A673 (cell line): ENCODE results near the gene KMO. TPM values are rescaled to one million over a fixed set of nuclear protein-coding genes. Genes with fewer than 3 reads are reported as not detected.

Experiments used
- BruUV-seq: library from RNA; stranded (reverse); fragments of 400-500 nt; replicated peaks from 2 replicates; lab custom pipeline; 2021; lab: Mats Ljungman, UMichigan
- CTCF ChIA-PET: fragments of 300-600 bp; sonication (Branson Sonifier 250); formaldehyde crosslinking; loops from one replicate; lab custom pipeline; 2022; ENCODE audit warnings: antibody characterized with exemption; lab: Charles Lee
- POLR2A ChIA-PET: fragments of 300-600 bp; sonication (Branson Sonifier 250); formaldehyde crosslinking; loops from one replicate; lab custom pipeline; 2022; ENCODE audit warnings: antibody characterized with exemption; ENCODE audit not compliant: low non-redundant PET; lab: Charles Lee
- DNase-seq: peaks from one replicate; pipeline ENCODE4 v3.0.0-alpha.2; 2015; ENCODE audit warnings: low spot score
- H3K27ac ChIP-seq: fragments of 200-600 bp; sonication (generic); 2 replicates; pipeline ENCODE4 v1.5.1; 2016; ENCODE audit warnings: mixed run types, low read depth, mild to moderate bottlenecking, mixed read lengths, antibody characterized with exemption, low read length; ENCODE audit not compliant: poor library complexity, severe bottlenecking
- H3K27me3 ChIP-seq: fragments of 200-600 bp; sonication (generic); replicated peaks from 2 replicates; pipeline ENCODE4 v1.6.1; 2017; ENCODE audit warnings: mixed run types, low read depth, mild to moderate bottlenecking, mixed read lengths, antibody characterized with exemption, low read length; ENCODE audit not compliant: insufficient read depth, poor library complexity
- H3K36me3 ChIP-seq: fragments of 200-600 bp; sonication (generic); 2 replicates; pipeline ENCODE4 v1.6.1; 2016; ENCODE audit warnings: mixed run types, mild to moderate bottlenecking, mixed read lengths, antibody characterized with exemption, low read length; ENCODE audit not compliant: insufficient read depth, poor library complexity, severe bottlenecking
- H3K4me1 ChIP-seq: fragments of 200-600 bp; sonication (generic); 2 replicates; pipeline ENCODE4 v1.6.1; 2017; ENCODE audit warnings: mixed run types, mild to moderate bottlenecking, mixed read lengths, antibody characterized with exemption, low read length; ENCODE audit not compliant: insufficient read depth, poor library complexity, severe bottlenecking
- H3K4me3 ChIP-seq: fragments of 200-600 bp; sonication (generic); 2 replicates; pipeline ENCODE4 v1.5.1; 2016; ENCODE audit warnings: low read depth, mixed run types, mild to moderate bottlenecking, mixed read lengths, low read length; ENCODE audit not compliant: poor library complexity, severe bottlenecking
- H3K9me3 ChIP-seq: fragments of 200-600 bp; sonication (generic); 2 replicates; pipeline ENCODE4 v1.6.1; 2016; ENCODE audit warnings: mixed run types, low read depth, mild to moderate bottlenecking, mixed read lengths, antibody characterized with exemption, low read length; ENCODE audit not compliant: poor library complexity, severe bottlenecking
- EZH2 ChIP-seq: fragments of 200-600 bp; sonication (generic); IDR thresholded peaks from 2 replicates; pipeline ENCODE4 v1.6.1; 2017; ENCODE audit warnings: borderline replicate concordance, low read depth, mild to moderate bottlenecking, mixed read lengths, antibody characterized with exemption, low read length; ENCODE audit not compliant: poor library complexity, severe bottlenecking
- intact Hi-C: fragments of 100-400 bp; cut with micrococcal nuclease; formaldehyde crosslinking; loops from one replicate; pipeline ENCODE4 v1.10.0; 2022; ENCODE audit not compliant: unreplicated experiment
- total RNA-seq: library from RNA; stranded (reverse); gene quantifications from 2 replicates; pipeline ENCODE4 v1.2.3, GENCODE V29; 2021
- TF ChIP-seq, protein P1 (sequence below): fragments of 300-800, 200-600 bp; sonication (generic); conservative IDR thresholded peaks from 2 replicates; pipeline ENCODE4 v1.5.1; 2017; ENCODE audit warnings: low read depth, mild to moderate bottlenecking, antibody characterized with exemption, low read length, moderate library complexity, mixed read lengths

Gene KMO
- total RNA-seq, 1 experiment from 2014 or later = 11.8 TPM

DNA sequence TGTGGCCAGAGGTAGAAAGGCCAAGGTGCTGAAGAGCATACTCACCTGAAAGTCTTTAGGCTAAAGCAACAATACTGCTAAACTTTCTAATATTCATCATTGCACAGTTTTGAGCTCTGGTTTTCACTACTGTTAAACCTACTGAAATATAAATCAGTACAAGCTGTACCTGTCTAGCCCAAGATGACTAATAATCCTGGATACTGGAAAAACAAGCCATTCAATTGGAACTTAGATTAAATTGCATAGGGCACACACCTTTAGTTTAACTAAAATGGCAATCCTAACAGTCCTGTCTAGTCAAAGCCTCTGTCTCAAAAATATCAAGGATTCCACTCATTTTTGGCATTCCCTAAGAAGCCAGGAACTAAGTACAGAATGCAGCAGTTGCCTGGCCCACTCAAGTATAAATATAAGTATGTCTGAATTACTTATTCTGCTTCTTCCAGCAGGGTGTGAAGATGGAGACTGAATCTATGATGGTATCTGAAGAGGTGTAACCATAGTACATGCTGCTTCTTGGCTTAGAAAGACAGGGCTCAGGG lies 104.9 kb downstream of the KMO start:
- H3K27ac ChIP-seq = no peak overlapping the region
- no TSS peak for BruUV-seq
- no peak for DNase-seq
- TF ChIP-seq, protein P1, sequence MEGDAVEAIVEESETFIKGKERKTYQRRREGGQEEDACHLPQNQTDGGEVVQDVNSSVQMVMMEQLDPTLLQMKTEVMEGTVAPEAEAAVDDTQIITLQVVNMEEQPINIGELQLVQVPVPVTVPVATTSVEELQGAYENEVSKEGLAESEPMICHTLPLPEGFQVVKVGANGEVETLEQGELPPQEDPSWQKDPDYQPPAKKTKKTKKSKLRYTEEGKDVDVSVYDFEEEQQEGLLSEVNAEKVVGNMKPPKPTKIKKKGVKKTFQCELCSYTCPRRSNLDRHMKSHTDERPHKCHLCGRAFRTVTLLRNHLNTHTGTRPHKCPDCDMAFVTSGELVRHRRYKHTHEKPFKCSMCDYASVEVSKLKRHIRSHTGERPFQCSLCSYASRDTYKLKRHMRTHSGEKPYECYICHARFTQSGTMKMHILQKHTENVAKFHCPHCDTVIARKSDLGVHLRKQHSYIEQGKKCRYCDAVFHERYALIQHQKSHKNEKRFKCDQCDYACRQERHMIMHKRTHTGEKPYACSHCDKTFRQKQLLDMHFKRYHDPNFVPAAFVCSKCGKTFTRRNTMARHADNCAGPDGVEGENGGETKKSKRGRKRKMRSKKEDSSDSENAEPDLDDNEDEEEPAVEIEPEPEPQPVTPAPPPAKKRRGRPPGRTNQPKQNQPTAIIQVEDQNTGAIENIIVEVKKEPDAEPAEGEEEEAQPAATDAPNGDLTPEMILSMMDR = no peak
- no peak for TF ChIP-seq EZH2
- ChIA-PET POLR2A (no interaction called here), CTCF (no interaction called here)
- H3K4me3 ChIP-seq = peak overlapping the region; percentile 70
- H3K36me3 ChIP-seq = no peaks in the 10 kb centered on the region
- H3K9me3 ChIP-seq = no peaks in the 10 kb centered on the region
- no peaks in the 10 kb centered on the region for H3K27me3 ChIP-seq
- intact Hi-C loops = no loop called here
- H3K4me1 ChIP-seq = no peaks in the 10 kb centered on the region

DNA sequence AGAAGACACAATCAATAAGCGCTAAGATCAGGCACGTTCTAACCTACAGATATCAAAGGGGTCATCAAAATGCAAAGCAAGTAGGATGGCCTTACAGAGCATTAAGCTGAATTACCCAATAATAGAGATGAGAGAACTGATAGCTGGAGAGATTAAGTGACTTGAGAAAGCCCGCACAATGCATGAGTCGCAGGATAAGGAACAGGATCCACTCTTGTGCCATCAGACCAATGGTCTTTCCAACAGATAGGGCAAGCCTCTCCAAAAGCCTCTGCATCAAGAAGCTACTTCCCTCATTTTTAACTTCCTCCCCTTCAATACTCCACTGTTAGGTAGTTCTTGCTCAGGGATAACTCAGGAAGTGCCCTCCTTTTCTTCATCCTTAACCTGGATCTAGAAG lies 105.4 kb downstream of the KMO start:
- no peaks in the 10 kb centered on the region for H3K27me3 ChIP-seq
- H3K4me1 ChIP-seq = no peaks in the 10 kb centered on the region
- intact Hi-C loops = no loop called here
- DNase-seq = peak; percentile 2
- peak overlapping the region; percentile 70 for H3K4me3 ChIP-seq
- H3K36me3 ChIP-seq = no peaks in the 10 kb centered on the region
- no peaks in the 10 kb centered on the region for H3K9me3 ChIP-seq
- no peak overlapping the region for H3K27ac ChIP-seq
- BruUV-seq = no TSS peak
- ChIA-PET POLR2A (no interaction called here), CTCF (no interaction called here)
- no peak for TF ChIP-seq EZH2
- TF ChIP-seq, protein P1 = no peak

DNA sequence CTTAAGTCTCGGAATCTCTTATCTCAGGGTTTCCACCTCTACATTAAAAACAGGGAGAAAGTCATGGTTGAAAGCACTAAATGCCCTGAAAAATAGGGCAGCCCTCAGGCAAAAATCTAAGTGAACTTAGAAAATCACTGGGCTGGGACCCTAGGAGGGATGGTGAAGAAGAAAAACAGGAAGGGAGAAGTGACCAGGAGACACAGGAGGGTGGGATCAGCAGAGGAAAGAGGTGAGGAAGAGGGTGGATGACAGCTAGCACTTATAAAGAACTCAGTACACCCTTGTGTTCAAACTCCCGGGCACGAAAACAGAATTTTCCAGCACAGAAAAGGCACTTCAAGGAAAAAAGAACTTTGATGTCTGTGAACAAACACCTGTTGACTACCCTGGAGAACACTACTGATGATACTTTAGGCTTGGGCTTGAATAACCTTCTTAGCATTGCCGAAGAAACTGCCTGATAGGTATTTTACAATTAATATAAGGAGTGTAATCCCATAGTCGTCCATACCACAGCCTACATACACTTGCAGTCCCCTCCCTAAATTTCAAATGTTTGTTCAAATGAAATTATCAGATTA lies 106.0 kb downstream of the KMO start:
- H3K36me3 ChIP-seq = no peaks in the 10 kb centered on the region
- peak overlapping the region; percentile 14 for H3K27ac ChIP-seq
- no peak for DNase-seq

More for the DNA sequence above, 106.0 kb downstream of the KMO start:
- H3K4me1 ChIP-seq = no peaks in the 10 kb centered on the region
- H3K4me3 ChIP-seq = peak overlapping the region; percentile 70
- no peaks in the 10 kb centered on the region for H3K9me3 ChIP-seq
- ChIA-PET CTCF (no interaction called here), POLR2A (no interaction called here)
- TF ChIP-seq, protein P1 = no peak
- TF ChIP-seq EZH2 = no peak
- intact Hi-C loops = no loop called here
- no TSS peak for BruUV-seq
- no peaks in the 10 kb centered on the region for H3K27me3 ChIP-seq
